HEK293T (cell line): ENCODE results near the gene FKBP8.

Source experiments
- BHLHE40 ChIP-seq: fragments of 450-650 bp; IDR thresholded peaks from 2 replicates; pipeline ENCODE4 v1.6.1; 2016; ENCODE audit warnings: mild to moderate bottlenecking, moderate library complexity, borderline replicate concordance
- L3MBTL2 ChIP-seq: fragments of 450-650 bp; conservative IDR thresholded peaks from 2 replicates; pipeline ENCODE4 v1.6.1; 2016; ENCODE audit warnings: mild to moderate bottlenecking
- NFRKB ChIP-seq: fragments of 450-650 bp; IDR thresholded peaks from 2 replicates; pipeline ENCODE4 v1.6.1; 2016; ENCODE audit warnings: mild to moderate bottlenecking, moderate library complexity
- ZNF384 ChIP-seq: fragments of 450-650 bp; IDR thresholded peaks from 2 replicates; pipeline ENCODE4 v1.6.1; 2016

DNA sequence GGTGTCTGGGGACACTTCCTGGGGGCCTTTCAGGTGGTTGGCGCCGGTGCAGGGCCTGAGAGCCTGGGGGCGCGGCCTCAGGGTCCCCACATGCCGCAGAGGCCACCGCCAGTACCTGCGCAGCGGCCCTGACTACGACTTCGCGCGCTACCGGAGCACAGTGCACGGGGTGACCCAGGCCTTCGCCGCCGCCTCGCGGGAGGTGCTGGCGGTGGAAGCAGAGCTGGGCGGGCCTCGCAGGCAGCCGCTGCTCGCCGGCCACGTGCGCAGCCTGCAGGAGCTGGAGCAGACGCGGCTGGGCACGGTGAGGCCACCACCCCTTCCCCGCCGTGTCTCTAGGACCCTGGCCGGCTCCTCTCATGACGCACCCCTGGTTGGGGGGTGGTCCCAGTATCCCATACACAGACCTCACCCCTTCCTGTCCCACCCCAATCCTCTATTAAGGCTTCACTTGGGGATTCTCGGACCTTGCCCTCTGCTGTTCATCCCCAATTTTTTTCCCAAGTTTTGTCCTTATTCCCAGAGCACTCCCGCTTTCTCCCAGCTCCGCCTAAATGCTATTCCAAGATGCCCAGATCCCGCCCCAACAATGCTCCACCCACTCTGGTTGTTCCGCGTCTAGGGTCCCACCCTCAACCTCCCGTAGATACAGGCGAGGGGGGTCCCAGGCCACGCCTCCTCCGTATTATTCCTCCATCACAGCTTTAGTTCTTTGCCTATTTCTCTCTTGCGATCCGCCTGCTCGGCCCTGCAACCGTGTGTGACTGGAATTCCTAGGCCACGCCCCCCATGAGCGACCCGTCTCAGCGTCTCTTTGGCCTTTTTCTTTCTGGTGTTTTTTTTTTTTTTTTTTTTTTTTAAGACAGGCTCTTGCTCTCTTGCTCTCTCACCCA is 46.3 kb upstream of the FKBP8 start:
- peak; percentile 93 for TF ChIP-seq ZNF384
- no peak for TF ChIP-seq NFRKB
- TF ChIP-seq BHLHE40 = no peak
- peak; percentile 94 for TF ChIP-seq L3MBTL2
